Stomach (tissue), 9 donors: Measurements from ENCODE around the gene RAB8A. TPM values are rescaled to one million over a fixed set of nuclear protein-coding genes. Genes with fewer than 3 reads are reported as not detected.

Experiments used
- DNase-seq, 2 donors: peaks; one replicate each; pipeline versions ENCODE4 v3.0.0 to v3.0.0-alpha.2; 2013 to 2019
- H3K27ac ChIP-seq, 5 donors: fragments of 200-600 bp in 4 of 5; sonication (generic) in 4 of 5; one replicate each; pipeline ENCODE4 v1.5.1; 2013 to 2019; ENCODE audit warnings: mild to moderate bottlenecking in 1 of 5, moderate library complexity in 1 of 5
- H3K27me3 ChIP-seq, 3 donors: fragments of 200-600 bp; sonication (generic); one replicate each; pipeline ENCODE4 v1.5.1; 2017 to 2019; ENCODE audit warnings: mixed run types in 1 of 3
- H3K36me3 ChIP-seq, 4 donors: fragments of 200-600 bp; sonication (generic); 1 replicate in 3 of 4; 2 replicates in 1 of 4; pipeline ENCODE4 v1.5.1; 2016 to 2019
- H3K4me1 ChIP-seq, 4 donors: fragments of 200-600 bp; sonication (generic); one replicate each; pipeline ENCODE4 v1.5.1; 2016 to 2019
- H3K4me3 ChIP-seq, 4 donors: fragments of 200-600 bp; sonication (generic) in 3 of 4; one replicate each; pipeline ENCODE4 v1.5.1; 2016 to 2019; ENCODE audit warnings: mild to moderate bottlenecking in 1 of 4
- H3K9me3 ChIP-seq, 4 donors: fragments of 200-600 bp; sonication (generic); one replicate each; pipeline ENCODE4 v1.5.1; 2016 to 2019
- EP300 ChIP-seq: sonication (generic); formaldehyde crosslinking; IDR thresholded peaks from one replicate; pipeline ENCODE4 v1.6.1; 2017; ENCODE audit warnings: antibody characterized with exemption
- POLR2A ChIP-seq, 4 donors: fragments of 450-650 bp; IDR thresholded peaks; one replicate each; pipeline ENCODE4 v1.6.1; 2016; ENCODE audit warnings: antibody characterized with exemption in 4 of 4, control low read depth in 2 of 4, mild to moderate bottlenecking in 1 of 4, moderate library complexity in 1 of 4
- POLR2AphosphoS5 ChIP-seq, 3 donors: sonication (generic); formaldehyde crosslinking; IDR thresholded peaks; one replicate each; pipeline ENCODE4 v1.6.1; 2016; ENCODE audit warnings: antibody characterized with exemption in 3 of 3
- WGBS, 5 donors: extraction: QIAGEN DNeasy Blood & Tissue Kit in 3 of 5; methylation state at CpG; one replicate each; pipeline versions ENCODE4 v1.1.5 to v1.1.7; 2013 to 2018; 5-methylcytosine and 5-hydroxymethylcytosine counted together
- intact Hi-C: fragments of 100-400 bp; cut with DNase I; formaldehyde crosslinking; loops from one replicate; pipeline ENCODE4 v1.15.1; 2023; ENCODE audit warnings: low total_unique reads
- polyA plus RNA-seq, 3 donors: library from polyadenylated mRNA; stranded (reverse); fragments of 200-250 nt; gene quantifications; one replicate each; pipeline ENCODE4 v1.2.3, GENCODE V29; 2013
- total RNA-seq, 5 donors: library from RNA; depleted of rRNA; stranded (reverse); fragments of >200 nt; gene quantifications; one replicate each; pipeline versions ENCODE4 v1.1.0 to v1.2.3, GENCODE V29; 2014 to 2016
- TF ChIP-seq, protein P1 (sequence below), 7 experiments: fragments of 450-650 bp in 4 of 7; fragments of 200-600 bp in 3 of 7; sonication (generic) in 3 of 7; IDR thresholded peaks; one replicate each; pipeline ENCODE4 v1.5.1; 2016 to 2019; ENCODE audit warnings: antibody characterized with exemption in 7 of 7, control low read depth in 2 of 7, mild to moderate bottlenecking in 1 of 7
- donor health status: healthy with polysubstance abuse.
- donor health status: Bipolar disorder and iron deficiency.
- donor health status: healthy.

Gene RAB8A
- total and polyA plus RNA-seq, 8 donors = 1.8 to 63.4 (median 31.8) TPM

DNA sequence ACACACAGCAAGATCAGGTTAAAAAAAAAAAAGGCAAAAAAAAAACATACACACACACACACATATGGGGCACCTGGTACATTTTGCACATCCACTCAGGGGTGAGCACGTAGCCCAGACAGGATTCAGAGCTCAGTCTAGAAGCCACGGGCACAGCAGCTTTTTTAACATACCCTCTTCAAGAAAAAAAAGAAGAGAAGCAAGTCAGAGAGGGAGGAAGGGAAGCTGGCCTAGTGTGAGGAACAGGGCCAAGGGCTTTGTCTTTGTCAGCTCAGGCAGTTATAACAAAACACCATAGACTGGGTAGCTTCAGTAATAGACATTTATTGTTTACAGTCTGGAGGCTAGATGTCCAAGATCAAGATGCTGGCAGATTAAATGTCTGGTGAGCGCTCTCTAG lies 37.7 kb upstream of the RAB8A start:
- Histone ChIP-seq H3K27me3 (no peaks in the 10 kb centered on the region), H3K9me3 (no peaks in the 10 kb centered on the region), H3K4me1 (peaks cover 30 to 80% (median 68%) of the 10 kb centered on the region in 4 donors), H3K27ac (peak overlapping the region in 4 of 5 donors; percentile 94 to 100 (median 100)), H3K4me3 (no peak overlapping the region), H3K36me3 (peaks cover 0 to 9% (median 3%) of the 10 kb centered on the region in 4 donors)
- intact Hi-C loops = no loop called here
- TF ChIP-seq POLR2A (IDR thresholded peaks at IDR 0.05) = no peak
- TF ChIP-seq, protein P1, sequence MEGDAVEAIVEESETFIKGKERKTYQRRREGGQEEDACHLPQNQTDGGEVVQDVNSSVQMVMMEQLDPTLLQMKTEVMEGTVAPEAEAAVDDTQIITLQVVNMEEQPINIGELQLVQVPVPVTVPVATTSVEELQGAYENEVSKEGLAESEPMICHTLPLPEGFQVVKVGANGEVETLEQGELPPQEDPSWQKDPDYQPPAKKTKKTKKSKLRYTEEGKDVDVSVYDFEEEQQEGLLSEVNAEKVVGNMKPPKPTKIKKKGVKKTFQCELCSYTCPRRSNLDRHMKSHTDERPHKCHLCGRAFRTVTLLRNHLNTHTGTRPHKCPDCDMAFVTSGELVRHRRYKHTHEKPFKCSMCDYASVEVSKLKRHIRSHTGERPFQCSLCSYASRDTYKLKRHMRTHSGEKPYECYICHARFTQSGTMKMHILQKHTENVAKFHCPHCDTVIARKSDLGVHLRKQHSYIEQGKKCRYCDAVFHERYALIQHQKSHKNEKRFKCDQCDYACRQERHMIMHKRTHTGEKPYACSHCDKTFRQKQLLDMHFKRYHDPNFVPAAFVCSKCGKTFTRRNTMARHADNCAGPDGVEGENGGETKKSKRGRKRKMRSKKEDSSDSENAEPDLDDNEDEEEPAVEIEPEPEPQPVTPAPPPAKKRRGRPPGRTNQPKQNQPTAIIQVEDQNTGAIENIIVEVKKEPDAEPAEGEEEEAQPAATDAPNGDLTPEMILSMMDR (IDR thresholded peaks at IDR 0.05) = no peak
- TF ChIP-seq POLR2AphosphoS5 (IDR thresholded peaks at IDR 0.05) = no peak
- no peak for TF ChIP-seq EP300
- no peak for DNase-seq
- 54 to 73% (median 62%) methylated on average over 3 of the region's 3 CpGs for WGBS, 5 donors

DNA sequence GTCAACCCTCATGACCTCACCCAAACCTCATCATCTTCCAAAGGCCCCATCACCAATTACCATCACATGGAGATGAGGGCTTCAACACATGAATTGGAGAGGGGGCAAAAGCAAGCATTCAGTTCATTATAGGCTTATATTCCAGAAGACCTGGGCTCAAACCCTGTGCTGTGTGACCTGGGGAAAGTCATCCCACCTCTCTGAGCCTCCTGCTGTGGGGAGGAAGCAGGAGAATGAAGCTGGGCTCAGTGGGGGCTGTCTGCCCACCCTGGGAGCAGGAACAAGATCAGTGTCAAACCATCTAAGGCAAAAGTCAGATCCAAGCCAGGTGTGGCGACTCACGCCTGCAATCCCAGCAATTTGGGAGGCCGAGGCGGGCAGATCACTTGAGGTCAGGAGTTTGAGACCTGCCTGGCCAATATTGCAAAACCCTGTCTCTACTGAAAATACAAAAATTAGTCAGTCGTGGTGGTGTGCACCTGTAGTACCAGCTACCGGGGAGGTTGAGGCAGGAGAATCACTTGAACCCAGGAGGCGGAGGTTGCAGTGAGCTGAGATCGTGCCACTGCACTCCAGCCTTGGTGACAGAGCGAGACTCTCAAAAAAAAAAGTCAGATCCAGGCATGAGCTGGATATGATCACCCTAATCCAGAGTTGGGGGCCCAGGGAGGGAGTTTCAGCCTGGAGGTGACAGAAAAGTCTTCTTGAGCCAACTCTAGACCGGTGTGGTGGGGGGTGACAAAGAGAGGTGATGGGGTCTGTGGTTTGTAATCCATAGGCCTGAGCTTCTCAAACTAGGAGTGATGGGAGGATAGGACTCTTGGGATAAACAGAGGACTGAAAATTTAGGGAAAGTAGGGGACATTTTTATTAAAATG lies 37.0 kb upstream of the RAB8A start:
- TF ChIP-seq POLR2A (IDR thresholded peaks at IDR 0.05) = no peak
- TF ChIP-seq, protein P1 (IDR thresholded peaks at IDR 0.05) = no peak
- peak in 1 of 3 donors; percentile 28 for TF ChIP-seq POLR2AphosphoS5 (IDR thresholded peaks at IDR 0.05)
- no peak for TF ChIP-seq EP300
- WGBS, 5 donors = 88 to 95% (median 89%) methylated on average over 10 of the region's 10 CpGs
- H3K4me1 ChIP-seq = peaks cover 32 to 83% (median 71%) of the 10 kb centered on the region in 4 donors
- H3K36me3 ChIP-seq = peaks cover 0 to 9% (median 3%) of the 10 kb centered on the region in 4 donors
- H3K27ac ChIP-seq = peak overlapping the region in 4 of 5 donors; percentile 94 to 100 (median 100)
- intact Hi-C loops = no loop called here
- no peak overlapping the region for H3K4me3 ChIP-seq
- no peak for DNase-seq
- no peaks in the 10 kb centered on the region for H3K27me3 ChIP-seq
- H3K9me3 ChIP-seq = no peaks in the 10 kb centered on the region

DNA sequence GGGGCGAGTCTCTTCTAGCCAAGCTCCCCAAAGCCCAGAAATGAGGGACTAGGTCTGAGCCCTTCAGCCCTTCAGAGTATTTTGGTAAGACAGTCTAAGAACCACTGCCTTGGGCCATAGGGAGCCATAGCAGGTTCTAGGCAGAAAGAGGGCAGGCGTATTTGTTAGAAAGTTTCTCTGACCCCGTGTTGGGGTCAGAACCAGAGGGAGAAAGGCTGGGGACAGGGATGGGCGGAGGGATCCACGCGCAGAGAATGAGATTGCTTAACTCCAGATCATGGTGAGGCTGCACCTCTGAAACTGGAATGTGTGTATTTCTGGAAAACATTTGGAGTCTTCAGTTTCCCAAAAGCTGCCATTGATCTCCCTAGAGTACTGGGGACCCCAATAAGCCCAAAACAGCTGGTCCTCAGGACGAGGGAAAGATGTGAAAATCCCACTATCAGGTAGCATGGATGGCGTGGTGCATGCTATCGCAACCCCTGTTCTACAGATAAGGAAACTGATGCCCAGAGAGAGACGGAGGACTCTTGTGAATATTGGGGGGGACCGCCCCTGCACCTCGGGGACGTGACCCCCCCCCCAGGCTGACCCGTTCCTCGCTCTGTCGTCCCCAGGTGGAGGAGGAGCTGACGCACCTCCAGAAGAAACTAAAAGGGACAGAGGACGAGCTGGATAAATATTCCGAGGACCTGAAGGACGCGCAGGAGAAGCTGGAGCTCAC lies 36.1 kb upstream of the RAB8A start:
- H3K4me1 ChIP-seq = peaks cover 33 to 83% (median 71%) of the 10 kb centered on the region in 4 donors
- TF ChIP-seq EP300 = no peak
- TF ChIP-seq POLR2AphosphoS5 (IDR thresholded peaks at IDR 0.05) = peak in 1 of 3 donors; percentile 61
- H3K27ac ChIP-seq = peak overlapping the region; percentile 84 to 100 (median 100)
- no peaks in the 10 kb centered on the region for H3K9me3 ChIP-seq
- no peaks in the 10 kb centered on the region for H3K27me3 ChIP-seq
- H3K4me3 ChIP-seq = peak overlapping the region; percentile 56 to 98 (median 82)
- 26 to 30% (median 28%) methylated on average over 21 of the region's 21 CpGs for WGBS, 5 donors
- intact Hi-C loops = no loop called here
- no peak for DNase-seq
- peaks cover 0 to 15% (median 4%) of the 10 kb centered on the region in 4 donors for H3K36me3 ChIP-seq

DNA sequence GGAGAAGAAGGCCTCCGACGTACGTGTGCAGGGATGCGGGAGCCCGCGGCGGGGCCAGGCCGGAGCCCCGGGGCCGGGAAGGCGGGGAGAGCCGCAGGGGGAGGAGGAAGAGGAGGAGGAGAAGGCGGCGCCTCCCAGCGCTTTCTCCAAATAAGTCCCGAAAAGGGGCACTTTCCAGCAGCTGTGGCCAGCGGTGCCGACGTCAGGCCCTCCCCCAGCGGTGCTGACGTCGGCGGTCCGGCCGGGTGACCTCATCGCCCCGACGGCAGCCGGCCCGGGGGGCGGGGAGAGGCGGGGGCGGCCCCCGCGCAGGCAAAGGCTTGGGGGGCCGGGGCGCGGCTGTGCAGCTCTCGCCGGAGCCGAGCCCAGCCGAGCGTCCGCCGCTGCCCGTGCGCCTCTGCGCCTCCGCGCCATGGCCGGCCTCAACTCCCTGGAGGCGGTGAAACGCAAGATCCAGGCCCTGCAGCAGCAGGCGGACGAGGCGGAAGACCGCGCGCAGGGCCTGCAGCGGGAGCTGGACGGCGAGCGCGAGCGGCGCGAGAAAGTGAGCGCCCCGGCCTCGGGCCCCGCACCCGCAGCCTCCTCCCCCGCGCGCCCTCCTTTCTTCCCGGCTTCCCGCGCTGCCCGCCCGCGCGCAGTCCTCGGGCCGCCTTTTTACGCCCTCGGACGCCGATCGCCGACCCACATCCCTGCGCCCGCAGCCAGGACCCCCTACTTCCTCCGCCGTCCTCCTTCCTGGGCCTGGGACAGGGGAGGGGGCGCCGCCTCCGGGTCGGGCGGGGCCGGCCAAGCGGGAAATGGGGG lies 35.3 kb upstream of the RAB8A start, which contains the start of gene TPM4:
TPM4 (plus strand) TSS at position 342 of the 804 bp plus-strand sequence; CDS start at position 413, 71 bp downstream.
- intact Hi-C loops = no loop called here
- Histone ChIP-seq H3K36me3 (peaks cover under 1 to 23% (median 11%) of the 10 kb centered on the region in 4 donors), H3K27me3 (no peaks in the 10 kb centered on the region), H3K4me1 (peaks cover 28 to 83% (median 69%) of the 10 kb centered on the region in 4 donors), H3K9me3 (no peaks in the 10 kb centered on the region), H3K4me3 (peak within 1 kb of the TSS; percentile 56 to 98 (median 82)), H3K27ac (peak within 1 kb of the TSS; percentile 84 to 100 (median 100))
- WGBS, 5 donors = 0 to 1% (median 0%) methylated on average over 21 to 101 of the region's 101 CpGs
- TF ChIP-seq EP300 = peak; percentile 95
- peak; percentile 59 to 92 (median 88) for TF ChIP-seq POLR2AphosphoS5 (IDR thresholded peaks at IDR 0.05)
- peak in 2 of 4 donors; percentile 8 to 17 for TF ChIP-seq POLR2A (IDR thresholded peaks at IDR 0.05)
- TF ChIP-seq, protein P1 (IDR thresholded peaks at IDR 0.05) = peak in 1 of 7 experiments; percentile 3
- peak; percentile 84 to 97 for DNase-seq
